C1 segment of cervical spinal cord (tissue), 14 donors: ENCODE results near the gene HPS5.

Experiments
- DNase-seq, 14 donors: peaks; one replicate each; lab custom pipeline; 2025; lab: John Stamatoyannopoulos, UW

The HPS5 gene

DNA sequence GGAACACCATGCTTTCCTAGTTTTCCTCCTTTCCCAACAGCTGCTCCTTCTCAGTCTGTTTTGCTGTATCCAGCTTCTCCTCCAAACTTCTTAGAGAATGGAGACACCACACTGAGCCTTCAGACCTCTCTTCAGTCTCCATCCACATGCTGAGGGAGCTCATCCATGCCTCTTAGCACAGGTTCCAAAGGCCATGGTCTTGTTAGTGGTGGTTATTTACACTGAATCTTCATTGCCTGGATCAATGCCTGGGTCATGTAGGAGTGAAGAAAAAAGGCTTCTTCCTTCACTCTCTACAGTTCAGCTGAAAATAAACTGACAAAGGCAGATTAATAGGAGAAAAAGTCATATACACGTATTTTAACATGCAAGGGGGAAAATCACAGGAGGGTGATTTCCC is 82.3 kb downstream of the HPS5 start:
- no peak for DNase-seq

DNA sequence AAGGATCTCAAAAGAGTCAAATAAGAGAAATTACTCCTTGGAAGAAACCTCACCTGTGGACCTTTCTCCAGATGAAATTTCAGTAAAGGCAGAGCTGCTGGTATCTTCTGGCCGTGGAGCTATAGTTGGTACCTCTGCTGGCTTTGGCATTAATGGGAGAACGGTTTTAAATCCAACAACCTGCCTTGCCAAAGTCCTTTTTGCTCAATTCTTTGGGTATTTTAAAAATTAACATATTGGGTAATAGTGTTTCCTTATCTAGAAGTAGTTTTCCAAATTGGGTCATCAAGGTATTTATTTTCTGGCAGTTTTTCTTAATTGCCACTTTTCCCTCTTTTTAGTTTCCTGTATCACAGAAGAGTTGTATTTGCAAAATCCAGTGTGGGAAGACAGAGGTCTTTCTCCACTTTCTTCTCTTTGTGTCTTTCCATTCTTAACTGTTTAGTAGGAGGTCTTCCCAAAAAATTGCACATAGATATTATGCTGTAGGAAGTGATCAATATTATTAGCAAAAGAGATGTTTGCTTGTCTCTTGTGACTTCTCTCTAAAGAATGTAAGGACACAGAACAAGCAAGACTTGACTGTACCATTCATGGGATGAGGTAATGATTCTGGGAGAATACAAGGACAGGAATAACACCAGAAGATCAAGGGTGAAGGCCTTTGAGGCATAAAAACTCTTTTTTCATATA is 85.1 kb downstream of the HPS5 start, which contains the start of gene SAA4:
TSS of gene SAA4 (minus strand) at position 139 of the 693 bp plus-strand sequence. CDS start 876 bp downstream, outside the sequence.
- no peak for DNase-seq

DNA sequence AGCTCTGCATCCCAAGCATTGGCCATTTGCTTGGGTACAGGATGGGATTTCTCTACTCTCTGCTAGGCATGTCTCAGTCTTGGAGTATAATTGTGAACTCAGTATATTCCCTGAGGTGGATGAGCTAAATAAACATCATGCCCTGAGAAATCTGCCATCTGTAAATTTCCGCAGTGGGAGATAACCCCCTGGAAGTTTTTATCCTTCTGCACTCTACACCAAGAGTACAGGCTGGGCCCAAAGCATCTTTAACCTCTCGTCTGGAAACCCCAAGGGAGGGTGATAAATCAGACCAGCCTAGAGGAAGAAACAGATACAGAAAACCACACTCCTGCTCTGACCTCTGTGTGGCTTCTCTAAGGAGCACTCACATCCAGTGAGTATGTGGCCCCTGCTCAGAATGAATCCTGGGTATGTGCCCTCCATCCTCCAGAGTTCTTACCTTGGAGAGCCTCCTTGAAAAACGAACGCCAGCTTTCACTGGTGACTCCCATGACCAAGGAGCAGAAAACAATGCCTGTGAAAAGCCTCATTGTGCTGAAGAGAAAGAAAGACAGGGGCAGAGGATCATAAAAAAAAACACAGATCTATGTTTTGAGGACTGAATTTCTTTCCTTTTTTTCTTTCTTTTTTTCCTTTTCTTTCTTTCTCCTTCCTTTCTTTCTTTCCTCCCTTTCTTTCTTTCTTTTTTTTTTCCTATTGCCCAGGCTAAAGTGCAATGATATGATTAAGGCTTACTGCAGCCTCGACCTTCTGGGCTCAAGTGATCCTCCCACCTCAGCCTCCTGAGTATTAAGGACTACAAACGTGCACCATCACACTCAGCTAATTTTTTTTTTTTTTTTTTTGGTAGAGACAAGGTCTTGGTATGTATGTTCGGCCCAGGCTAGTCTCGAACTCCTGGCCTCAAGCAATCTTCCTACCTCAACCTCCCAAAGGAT is 86.3 kb downstream of the HPS5 start:
- DNase-seq, result no peak

DNA sequence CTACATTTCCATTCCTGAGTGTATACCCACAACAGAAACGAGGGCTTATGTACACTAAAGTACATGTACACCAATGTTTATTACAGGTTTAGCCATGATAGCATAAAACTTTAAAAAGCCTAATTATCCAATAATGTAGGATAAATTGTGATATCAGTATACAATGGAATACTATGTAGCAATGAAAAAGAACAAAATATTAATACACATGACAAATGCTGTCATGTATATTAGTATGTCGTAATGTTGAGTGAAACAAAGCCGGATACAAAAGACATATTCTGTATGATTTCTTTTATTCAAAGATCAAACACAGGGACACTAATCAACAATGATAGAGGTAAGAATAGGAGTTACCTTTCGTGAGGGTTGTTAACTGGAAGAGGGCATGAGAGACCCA is 88.0 kb downstream of the HPS5 start:
- no peak for DNase-seq

- DNase-seq, result no peak
These were observed 91.1 kb downstream of the HPS5 start for GRCh38 chr11:18230859-18231258.

- DNase-seq, result no peak
These were observed 92.4 kb downstream of the HPS5 start for GRCh38 chr11:18229501-18229900.
